IMR-90 (cell line): ENCODE data around the gene SELENOM. TPM values are rescaled to one million over a fixed set of nuclear protein-coding genes. Genes with fewer than 3 reads are reported as not detected.

Experiments
- ATAC-seq: fragments of 200-7000 bp; cut with Tn5 transposase; 2 replicates; pipeline ENCODE4 v1.9.1; 2020; ENCODE audit warnings: low read depth, mild to moderate bottlenecking, moderate library complexity
- BruUV-seq: library from RNA; stranded (reverse); fragments of 400-500 nt; replicated peaks from 2 replicates; lab custom pipeline; 2021; lab: Mats Ljungman, UMichigan
- CTCF ChIA-PET: fragments of 300-600 bp; formaldehyde crosslinking; extraction: SDS; loops from one replicate; lab custom pipeline; 2021; ENCODE audit warnings: antibody characterized with exemption; lab: Yijun Ruan, JAX
- POLR2A ChIA-PET: fragments of 300-600 bp; sonication (Branson Sonifier 250); formaldehyde crosslinking; loops from one replicate; lab custom pipeline; 2022; ENCODE audit warnings: antibody characterized with exemption; ENCODE audit not compliant: unreplicated experiment; lab: Charles Lee
- DNase-seq: peaks from one replicate; pipeline ENCODE4 v3.0.0; 2013
- H2AFZ ChIP-seq: replicated peaks from 2 replicates; pipeline ENCODE3; 2013; ENCODE audit warnings: low read length, mild to moderate bottlenecking; ENCODE audit not compliant: poor library complexity
- H2AK5ac ChIP-seq: 2 replicates; pipeline ENCODE4 v1.6.1; 2013; ENCODE audit warnings: low read depth, low read length, inconsistent platforms
- H2AK9ac ChIP-seq: replicated peaks from 2 replicates; pipeline ENCODE3; 2013; ENCODE audit warnings: mild to moderate bottlenecking, low read depth, low read length, moderate library complexity; ENCODE audit not compliant: poor library complexity
- H2BK120ac ChIP-seq: 2 replicates; pipeline ENCODE4 v1.6.1; 2013; ENCODE audit warnings: low read depth, low read length, inconsistent platforms
- H2BK15ac ChIP-seq: 3 replicates; pipeline ENCODE4 v1.6.1; 2013; ENCODE audit warnings: low read depth, low read length, inconsistent platforms
- H2BK20ac ChIP-seq: 2 replicates; pipeline ENCODE4 v1.6.1; 2013; ENCODE audit warnings: low read depth, mild to moderate bottlenecking, inconsistent platforms, low read length, moderate library complexity
- H2BK5ac ChIP-seq: 2 replicates; pipeline ENCODE4 v1.6.1; 2013; ENCODE audit warnings: mild to moderate bottlenecking, low read depth, low read length, inconsistent platforms; ENCODE audit not compliant: poor library complexity, severe bottlenecking
- H3K14ac ChIP-seq: replicated peaks from 2 replicates; pipeline ENCODE4 v1.6.1; 2013; ENCODE audit warnings: low read depth, low read length, inconsistent platforms
- H3K18ac ChIP-seq: 2 replicates; pipeline ENCODE4 v1.6.1; 2013; ENCODE audit warnings: low read depth, low read length, control low read depth
- H3K23ac ChIP-seq: 2 replicates; pipeline ENCODE4 v1.6.1; 2013; ENCODE audit warnings: low read depth, low read length, inconsistent platforms
- H3K27ac ChIP-seq: 2 replicates; pipeline ENCODE4 v1.5.1; 2013; ENCODE audit warnings: mild to moderate bottlenecking, control low read depth, low read length; ENCODE audit not compliant: insufficient read depth
- H3K27me3 ChIP-seq: 2 replicates; pipeline ENCODE4 v1.6.1; 2013; ENCODE audit warnings: low read length; ENCODE audit not compliant: control insufficient read depth, insufficient read depth
- H3K36me3 ChIP-seq: 2 replicates; pipeline ENCODE4 v1.6.1; 2013; ENCODE audit warnings: low read length, mixed read lengths; ENCODE audit not compliant: control insufficient read depth, insufficient read depth
- H3K4ac ChIP-seq: 2 replicates; pipeline ENCODE4 v1.6.1; 2013; ENCODE audit warnings: low read depth, low read length, inconsistent platforms
- H3K4me1 ChIP-seq: 2 replicates; pipeline ENCODE4 v1.6.1; 2013; ENCODE audit warnings: low read length, mixed read lengths; ENCODE audit not compliant: control insufficient read depth, insufficient read depth
- H3K4me2 ChIP-seq: 2 replicates; pipeline ENCODE4 v1.6.1; 2013; ENCODE audit warnings: low read depth, mild to moderate bottlenecking, control low read depth, low read length, moderate library complexity
- H3K4me3 ChIP-seq: 2 replicates; pipeline ENCODE4 v1.5.1; 2013; ENCODE audit warnings: low read depth, mild to moderate bottlenecking, control low read depth, low read length, moderate library complexity; ENCODE audit not compliant: insufficient read depth
- H3K56ac ChIP-seq: 2 replicates; pipeline ENCODE4 v1.6.1; 2013; ENCODE audit warnings: low read length, inconsistent platforms; ENCODE audit not compliant: insufficient read depth; ENCODE audit errors: extremely low read depth
- H3K79me1 ChIP-seq, 2 experiments: 2 replicates each; pipeline ENCODE4 v1.6.1; 2013; ENCODE audit warnings: low read length in 2 of 2, inconsistent platforms in 1 of 2, low read depth in 1 of 2
- H3K9ac ChIP-seq: 2 replicates; pipeline ENCODE4 v1.6.1; 2013; ENCODE audit warnings: low read depth, low read length, control low read depth
- H3K9me1 ChIP-seq: 2 replicates; pipeline ENCODE4 v1.6.1; 2013; ENCODE audit warnings: low read length, inconsistent platforms; ENCODE audit not compliant: insufficient read depth
- H3K9me3 ChIP-seq: 2 replicates; pipeline ENCODE4 v1.6.1; 2013; ENCODE audit warnings: low read length; ENCODE audit not compliant: control insufficient read depth, insufficient read depth
- H4K20me1 ChIP-seq: 2 replicates; pipeline ENCODE4 v1.6.1; 2013; ENCODE audit warnings: low read length, inconsistent platforms; ENCODE audit not compliant: insufficient read depth
- H4K5ac ChIP-seq: 2 replicates; pipeline ENCODE4 v1.6.1; 2013; ENCODE audit warnings: mild to moderate bottlenecking, low read depth, low read length, control low read depth
- H4K8ac ChIP-seq, 2 experiments: 2 replicates each; pipeline ENCODE4 v1.6.1; 2013; ENCODE audit warnings: low read depth in 2 of 2, low read length in 2 of 2, control low read depth in 1 of 2, inconsistent platforms in 1 of 2
- H4K91ac ChIP-seq: 2 replicates; pipeline ENCODE4 v1.6.1; 2013; ENCODE audit warnings: low read depth, low read length, inconsistent platforms; ENCODE audit not compliant: insufficient read depth
- BHLHE40 ChIP-seq: fragments of 150-350 bp; IDR thresholded peaks from 2 replicates; pipeline ENCODE4 v1.6.1; 2016; ENCODE audit warnings: mild to moderate bottlenecking, low read depth, low read length
- CEBPB ChIP-seq: IDR thresholded peaks from 2 replicates; pipeline ENCODE4 v1.6.1; 2012; ENCODE audit warnings: low read depth, low read length, improper control_type of control experiment
- FOS ChIP-seq: fragments of 150-350 bp; IDR thresholded peaks from 2 replicates; pipeline ENCODE4 v1.6.1; 2016; ENCODE audit warnings: low read depth, low read length
- MAFK ChIP-seq: IDR thresholded peaks from 2 replicates; pipeline ENCODE4 v1.6.1; 2012; ENCODE audit warnings: low read depth, low read length, improper control_type of control experiment
- MAZ ChIP-seq: IDR thresholded peaks from 2 replicates; pipeline ENCODE4 v1.6.1; 2012; ENCODE audit warnings: low read depth, mild to moderate bottlenecking, low read length, improper control_type of control experiment, moderate library complexity, borderline replicate concordance
- MXI1 ChIP-seq: IDR thresholded peaks from 2 replicates; pipeline ENCODE4 v1.6.1; 2012; ENCODE audit warnings: low read depth, mild to moderate bottlenecking, low read length, moderate library complexity, borderline replicate concordance
- NFE2L2 ChIP-seq: fragments of 150-350 bp; IDR thresholded peaks from 2 replicates; pipeline ENCODE4 v1.6.1; 2016; ENCODE audit warnings: low read depth, mild to moderate bottlenecking, low read length
- POLR2A ChIP-seq: IDR thresholded peaks from 2 replicates; pipeline ENCODE4 v1.6.1; 2012; ENCODE audit warnings: mild to moderate bottlenecking, low read depth, low read length
- RCOR1 ChIP-seq: IDR thresholded peaks from 2 replicates; pipeline ENCODE4 v1.6.1; 2012; ENCODE audit warnings: mild to moderate bottlenecking, low read length, improper control_type of control experiment; ENCODE audit not compliant: insufficient replicate concordance
- RFX5 ChIP-seq: IDR thresholded peaks from 2 replicates; pipeline ENCODE4 v1.8.0; 2012; ENCODE audit warnings: low read depth, mild to moderate bottlenecking, low read length, moderate library complexity
- SMC3 ChIP-seq: fragments of 150-350 bp; IDR thresholded peaks from 2 replicates; pipeline ENCODE4 v1.6.1; 2016; ENCODE audit warnings: low read depth, mild to moderate bottlenecking, antibody characterized with exemption, low read length, moderate library complexity
- WGBS, 2 experiments: methylation state at CpG; one replicate each; pipeline versions ENCODE4 v1.1.5 to v1.1.7; 2013; ENCODE audit warnings: missing lambda C conversion rate in 2 of 2; ENCODE audit not compliant: insufficient read length in 1 of 2; ENCODE audit errors: extremely low coverage in 2 of 2; 5-methylcytosine and 5-hydroxymethylcytosine counted together
- dilution Hi-C: fragments of 300-500 bp; cut with HindIII; formaldehyde crosslinking; loops from one replicate; pipeline ENCODE4 v1.14.3; 2018; ENCODE audit warnings: low sequenced_read_pairs; ENCODE audit not compliant: unreplicated experiment
- in situ Hi-C: fragments of 300-500 bp; cut with MboI; formaldehyde crosslinking; loops from 3 replicates; pipeline ENCODE4 v1.14.3; 2019; ENCODE audit warnings: low sequenced_read_pairs, inconsistent platforms, mixed read lengths
- intact Hi-C: fragments of 100-400 bp; cut with micrococcal nuclease; formaldehyde crosslinking; loops from 2 replicates; pipeline ENCODE4 v1.10.0; 2022
- polyA plus RNA-seq, 3 experiments: library from polyadenylated mRNA; depleted of rRNA; stranded (reverse); fragments of >200 nt; gene quantifications; 2 replicates each; pipeline ENCODE4 v1.2.3, GENCODE V29; 2012; ENCODE audit warnings: low replicate concordance in 1 of 3
- total RNA-seq: library from RNA; depleted of rRNA; stranded (reverse); fragments of >200 nt; gene quantifications from 2 replicates; pipeline ENCODE4 v1.2.3, GENCODE V29; 2012
- TF ChIP-seq, protein P1 (sequence below): fragments of 150-350 bp; IDR thresholded peaks from 2 replicates; pipeline ENCODE4 v1.6.1; 2016; ENCODE audit warnings: low read depth, mild to moderate bottlenecking, low read length, moderate library complexity, borderline replicate concordance
- TF ChIP-seq, protein P2 (sequence below): conservative IDR thresholded peaks from 2 replicates; pipeline ENCODE4 v1.5.1; 2012; ENCODE audit warnings: mild to moderate bottlenecking, low read depth, low read length, improper control_type of control experiment

SELENOM gene
- total and polyA plus RNA-seq, 2 of the 4 experiments (the other 2 are of a cell fraction), result 46.2 to 270 TPM

DNA sequence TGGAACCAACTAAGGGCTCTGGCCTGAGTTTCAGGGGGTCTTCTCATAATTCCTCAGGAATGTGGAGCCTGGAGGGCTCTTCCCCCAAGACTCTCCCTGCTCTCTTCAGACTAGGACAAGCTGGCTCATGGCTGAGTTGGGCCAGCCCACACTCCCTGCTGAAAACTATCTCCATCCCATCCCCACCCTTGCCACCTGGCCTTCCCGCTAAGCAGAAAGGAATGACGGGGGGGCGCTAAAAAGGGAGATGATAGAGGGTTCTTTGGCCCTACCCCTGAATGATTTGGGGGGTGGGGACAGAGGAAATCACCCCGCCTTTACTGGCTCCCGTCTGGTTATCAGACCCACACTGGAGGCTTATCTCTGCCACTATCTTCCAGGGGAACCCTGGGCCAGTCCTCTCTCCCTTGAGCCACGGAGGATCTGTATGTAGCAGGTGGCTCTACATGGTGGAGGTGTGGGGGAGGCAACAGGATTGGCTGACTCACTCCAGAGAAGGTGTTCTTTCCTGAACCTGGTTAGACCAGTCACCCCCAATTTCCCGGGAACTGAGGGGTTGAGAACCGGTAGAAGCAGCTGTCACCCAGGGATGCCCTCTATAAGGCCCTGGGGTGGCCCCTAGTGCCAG lies 20.6 kb downstream of the SELENOM start (continued):
- TF ChIP-seq NFE2L2, result no peak

DNA sequence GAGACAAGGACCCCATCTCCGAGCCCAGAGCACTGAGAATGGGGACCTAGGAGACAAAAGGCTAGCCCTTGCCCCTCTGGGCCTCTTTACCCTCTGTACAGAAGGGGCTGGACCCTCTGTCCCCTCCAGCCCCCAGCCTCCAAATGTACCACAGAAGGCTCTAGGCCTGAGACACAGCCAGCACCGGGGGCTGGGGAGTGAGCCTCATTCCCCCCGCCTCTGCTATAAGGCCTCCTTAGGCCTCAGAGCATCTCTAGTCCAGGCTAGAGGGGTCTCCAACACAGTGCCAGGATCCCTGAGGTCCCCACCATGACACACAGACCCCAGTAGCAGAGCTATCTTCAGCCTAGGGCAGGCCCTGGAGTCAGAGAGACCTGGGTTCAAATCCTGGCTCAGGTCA lies 21.4 kb downstream of the SELENOM start:
- H3K27ac ChIP-seq, result peak overlapping the region; percentile 98
- H3K9me1 ChIP-seq, result peaks cover 14% of the 10 kb centered on the region
- H3K27me3 ChIP-seq, result no peaks in the 10 kb centered on the region
- H2AK5ac ChIP-seq, result peak overlapping the region; percentile 99
- no peak for DNase-seq
- H3K4ac ChIP-seq, result peak overlapping the region; percentile 100
- intact Hi-C loops, result no loop called here
- H3K9me3 ChIP-seq, result no peaks in the 10 kb centered on the region
- H3K36me3 ChIP-seq, result peaks cover 47% of the 10 kb centered on the region
- dilution Hi-C loops, result no loop called here
- no TSS peak for BruUV-seq
- H3K23ac ChIP-seq, result peak overlapping the region; percentile 84
- H3K56ac ChIP-seq, result peak overlapping the region; percentile 38; the same call in 1 of the 2 replicates
- no peak overlapping the region for H2BK120ac ChIP-seq
- peak overlapping the region; percentile 88 to 98; a peak in 3 of 4 replicates for H4K8ac ChIP-seq
- in situ Hi-C loops, result loop anchor here (5.0 kb wide), 1 partner anchor 139 kb away; no protein-coding TSS in a partner anchor
- no peak overlapping the region for H3K4me3 ChIP-seq
- H4K5ac ChIP-seq, result peak overlapping the region; percentile 80; the same call in 1 of the 2 replicates
- peak overlapping the region; percentile 13 for H2AFZ ChIP-seq
- no peak overlapping the region for H3K18ac ChIP-seq
- peak overlapping the region; percentile 99 for H3K14ac ChIP-seq
- no peak overlapping the region for H2BK15ac ChIP-seq
- H3K79me1 ChIP-seq, result peaks cover 33 to 86% of the 10 kb centered on the region in 2 experiments
- peak overlapping the region; percentile 96; the same call in 1 of the 2 replicates for H3K4me2 ChIP-seq
- ChIA-PET POLR2A (interaction anchor here (0.5 to 0.7 kb wide), 2 partner anchors 44 to 145 kb away, joined by 3 to 8 read pairs; no protein-coding TSS in a partner anchor), CTCF (interaction anchor here (4.0 kb wide), 1 partner anchor 49 kb away, joined by 10 read pairs; no protein-coding TSS in a partner anchor)
- H4K20me1 ChIP-seq, result peaks cover 15% of the 10 kb centered on the region
- peak overlapping the region; percentile 100 for H2AK9ac ChIP-seq
- peaks cover 26% of the 10 kb centered on the region for H3K4me1 ChIP-seq
- TF ChIP-seq CEBPB (no peak), MAZ (no peak), SMC3 (no peak), RFX5 (no peak), RCOR1 (no peak), NFE2L2 (no peak), POLR2A (no peak), MXI1 (no peak), FOS (no peak), BHLHE40 (no peak), MAFK (no peak)
- TF ChIP-seq, protein P1, sequence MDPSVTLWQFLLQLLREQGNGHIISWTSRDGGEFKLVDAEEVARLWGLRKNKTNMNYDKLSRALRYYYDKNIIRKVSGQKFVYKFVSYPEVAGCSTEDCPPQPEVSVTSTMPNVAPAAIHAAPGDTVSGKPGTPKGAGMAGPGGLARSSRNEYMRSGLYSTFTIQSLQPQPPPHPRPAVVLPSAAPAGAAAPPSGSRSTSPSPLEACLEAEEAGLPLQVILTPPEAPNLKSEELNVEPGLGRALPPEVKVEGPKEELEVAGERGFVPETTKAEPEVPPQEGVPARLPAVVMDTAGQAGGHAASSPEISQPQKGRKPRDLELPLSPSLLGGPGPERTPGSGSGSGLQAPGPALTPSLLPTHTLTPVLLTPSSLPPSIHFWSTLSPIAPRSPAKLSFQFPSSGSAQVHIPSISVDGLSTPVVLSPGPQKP, result no peak
- TF ChIP-seq, protein P2, sequence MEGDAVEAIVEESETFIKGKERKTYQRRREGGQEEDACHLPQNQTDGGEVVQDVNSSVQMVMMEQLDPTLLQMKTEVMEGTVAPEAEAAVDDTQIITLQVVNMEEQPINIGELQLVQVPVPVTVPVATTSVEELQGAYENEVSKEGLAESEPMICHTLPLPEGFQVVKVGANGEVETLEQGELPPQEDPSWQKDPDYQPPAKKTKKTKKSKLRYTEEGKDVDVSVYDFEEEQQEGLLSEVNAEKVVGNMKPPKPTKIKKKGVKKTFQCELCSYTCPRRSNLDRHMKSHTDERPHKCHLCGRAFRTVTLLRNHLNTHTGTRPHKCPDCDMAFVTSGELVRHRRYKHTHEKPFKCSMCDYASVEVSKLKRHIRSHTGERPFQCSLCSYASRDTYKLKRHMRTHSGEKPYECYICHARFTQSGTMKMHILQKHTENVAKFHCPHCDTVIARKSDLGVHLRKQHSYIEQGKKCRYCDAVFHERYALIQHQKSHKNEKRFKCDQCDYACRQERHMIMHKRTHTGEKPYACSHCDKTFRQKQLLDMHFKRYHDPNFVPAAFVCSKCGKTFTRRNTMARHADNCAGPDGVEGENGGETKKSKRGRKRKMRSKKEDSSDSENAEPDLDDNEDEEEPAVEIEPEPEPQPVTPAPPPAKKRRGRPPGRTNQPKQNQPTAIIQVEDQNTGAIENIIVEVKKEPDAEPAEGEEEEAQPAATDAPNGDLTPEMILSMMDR, result no peak
- H3K9ac ChIP-seq, result peak overlapping the region; percentile 94
- H2BK20ac ChIP-seq, result no peak overlapping the region
- peak overlapping the region; percentile 98; the same call in 1 of the 2 replicates for H4K91ac ChIP-seq
- no peak for ATAC-seq
- no CpG with 5 or more reads among the region's 3 CpGs for WGBS, 2 experiments
- H2BK5ac ChIP-seq, result no peak overlapping the region
